Measurements from ENCODE around the gene TMED4.
"Not testable (repeated sequence)": the region's sequence is repeated elsewhere in the genome, so short reads cannot be mapped to it uniquely, and the experiment has no call there.

TMED4 gene

GRCh38 chr7:44555350-44555749 is 26.7 kb downstream of the TMED4 start:
- no peak overlapping the region for H3K4me3 ChIP-seq (replicated peaks; ENCODE audit: low read depth, low read length)
- DNase-seq (ENCODE audit: extremely low read depth, low read depth), result no peak
- TF ChIP-seq CTCF (IDR thresholded peaks at IDR 0.05; ENCODE audit: low read depth, low read length, missing control alignments), result no peak

GRCh38 chr7:44552473-44553005 is 29.5 kb downstream of the TMED4 start:
- not testable (repeated sequence) for DNase-seq (ENCODE audit: extremely low read depth, low read depth); H3K4me3 ChIP-seq (replicated peaks; ENCODE audit: low read depth, low read length)

- H3K4me3 ChIP-seq (replicated peaks; ENCODE audit: low read depth, low read length), result no peak overlapping the region
- no peak for DNase-seq (ENCODE audit: extremely low read depth, low read depth)
- TF ChIP-seq CTCF (IDR thresholded peaks at IDR 0.05; ENCODE audit: low read depth, low read length, missing control alignments), result no peak
Measured at GRCh38 chr7:44549457-44549856, 32.6 kb downstream of the TMED4 start.

- DNase-seq (ENCODE audit: extremely low read depth, low read depth), result no peak
- no peak for TF ChIP-seq CTCF (IDR thresholded peaks at IDR 0.05; ENCODE audit: low read depth, low read length, missing control alignments)
- no peak overlapping the region for H3K4me3 ChIP-seq (replicated peaks; ENCODE audit: low read depth, low read length)
Measured at GRCh38 chr7:44548893-44549292, 33.1 kb downstream of the TMED4 start.

- no peak for TF ChIP-seq CTCF (IDR thresholded peaks at IDR 0.05; ENCODE audit: low read depth, low read length, missing control alignments)
- H3K4me3 ChIP-seq (replicated peaks; ENCODE audit: low read depth, low read length), result no peak overlapping the region
- DNase-seq (ENCODE audit: extremely low read depth, low read depth), result no peak
Measured at GRCh38 chr7:44547536-44548231, 34.3 kb downstream of the TMED4 start.

- no peak overlapping the region for H3K4me3 ChIP-seq (replicated peaks; ENCODE audit: low read depth, low read length)
- no peak for TF ChIP-seq CTCF (IDR thresholded peaks at IDR 0.05; ENCODE audit: low read depth, low read length, missing control alignments)
- no peak for DNase-seq (ENCODE audit: extremely low read depth, low read depth)
Measured at GRCh38 chr7:44541876-44542610, 40.0 kb downstream of the TMED4 start.

All from HFF-Myc (cell line).